HG02678 (cell line): ENCODE results near the gene THAP4.

Experiments
- ATAC-seq: cut with Tn5 transposase; IDR thresholded peaks from one replicate; pipeline ENCODE4 v1.9.1; 2021; ENCODE audit warnings: mild to moderate bottlenecking, moderate library complexity; ENCODE audit not compliant: unreplicated experiment

THAP4 gene

DNA sequence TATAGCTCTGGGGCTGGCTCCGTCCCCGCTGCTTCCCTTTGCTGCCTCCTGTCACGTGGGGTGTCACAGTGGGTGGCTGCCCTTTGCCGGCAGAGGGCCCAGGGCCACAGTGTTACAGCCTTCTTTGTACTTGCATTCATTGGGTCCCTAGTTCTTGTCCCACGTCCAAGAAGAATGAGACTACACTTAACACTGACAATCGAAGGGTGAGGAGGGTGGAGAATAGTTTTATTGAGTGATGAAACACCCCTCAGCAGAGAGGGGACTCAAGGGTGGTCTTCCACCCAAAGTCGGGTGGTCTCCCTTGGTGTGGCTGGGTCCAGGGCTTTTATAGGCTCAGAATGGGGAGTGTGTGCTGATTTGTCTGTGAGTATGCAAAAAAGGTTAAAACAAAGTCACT lies 2.4 kb upstream of the THAP4 start:
- ATAC-seq, result no peak

DNA sequence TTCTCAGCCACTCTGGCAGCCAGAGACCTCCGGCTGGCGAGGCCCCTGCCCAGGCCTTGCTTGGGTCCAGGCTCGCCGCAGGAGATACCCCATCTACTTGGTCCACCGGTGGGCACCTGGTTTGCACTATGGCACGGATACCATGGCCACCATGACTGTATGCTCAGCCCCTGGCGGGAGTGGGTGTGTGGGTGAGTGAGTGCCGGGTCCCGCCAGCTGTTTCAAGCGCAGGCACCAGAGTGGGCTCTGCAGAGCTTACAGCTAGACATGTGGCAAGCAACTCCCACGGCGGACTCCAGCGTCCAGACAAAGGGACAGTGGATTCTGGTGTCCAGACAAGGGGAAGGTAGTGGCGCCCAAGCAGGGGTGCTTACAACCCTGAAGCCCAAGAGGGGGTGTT lies 2.0 kb upstream of the THAP4 start:
- no peak for ATAC-seq

DNA sequence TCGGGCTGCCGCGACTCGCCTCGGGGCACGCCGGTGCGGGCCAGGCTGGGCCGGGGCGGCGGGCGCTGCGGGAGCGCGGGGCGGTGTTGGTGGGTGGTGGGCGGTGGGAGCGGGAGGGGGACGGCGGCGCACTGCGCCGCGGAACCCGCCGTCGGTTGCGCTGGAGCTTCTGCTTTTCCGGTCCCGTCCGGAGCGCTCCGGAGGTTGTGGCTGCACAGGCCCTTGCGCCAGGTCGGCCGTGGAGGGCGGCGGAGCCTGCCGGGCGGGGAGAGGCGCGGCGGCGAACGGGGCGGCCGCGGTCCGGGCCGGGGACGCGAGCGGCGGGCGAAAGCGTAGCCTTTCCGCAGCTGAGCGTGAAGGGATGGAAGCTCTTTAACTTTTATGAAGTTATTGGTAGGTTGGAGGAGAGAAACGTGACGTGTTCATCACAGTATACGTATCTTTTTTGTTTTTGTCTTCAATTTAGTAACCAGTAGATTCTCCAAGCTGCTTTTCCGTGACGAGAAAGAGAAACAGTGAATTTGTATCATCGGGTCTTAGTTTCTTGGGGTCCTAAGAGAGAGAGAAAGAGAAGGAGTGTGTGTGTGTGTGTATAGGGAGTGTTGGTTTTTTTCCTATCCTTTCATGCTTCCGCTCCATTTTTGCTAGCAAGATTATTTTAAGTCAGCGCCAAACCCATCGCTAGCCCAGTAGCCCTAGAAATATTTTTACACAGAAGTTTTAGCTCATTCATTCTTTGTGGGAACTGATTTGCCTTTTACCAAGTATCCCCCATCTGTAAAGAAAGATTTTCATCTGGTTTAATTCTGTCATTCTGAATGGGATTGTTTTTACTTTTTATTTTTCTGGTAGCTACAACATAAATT lies 1.1 kb upstream of the THAP4 start:
- no peak for ATAC-seq

DNA sequence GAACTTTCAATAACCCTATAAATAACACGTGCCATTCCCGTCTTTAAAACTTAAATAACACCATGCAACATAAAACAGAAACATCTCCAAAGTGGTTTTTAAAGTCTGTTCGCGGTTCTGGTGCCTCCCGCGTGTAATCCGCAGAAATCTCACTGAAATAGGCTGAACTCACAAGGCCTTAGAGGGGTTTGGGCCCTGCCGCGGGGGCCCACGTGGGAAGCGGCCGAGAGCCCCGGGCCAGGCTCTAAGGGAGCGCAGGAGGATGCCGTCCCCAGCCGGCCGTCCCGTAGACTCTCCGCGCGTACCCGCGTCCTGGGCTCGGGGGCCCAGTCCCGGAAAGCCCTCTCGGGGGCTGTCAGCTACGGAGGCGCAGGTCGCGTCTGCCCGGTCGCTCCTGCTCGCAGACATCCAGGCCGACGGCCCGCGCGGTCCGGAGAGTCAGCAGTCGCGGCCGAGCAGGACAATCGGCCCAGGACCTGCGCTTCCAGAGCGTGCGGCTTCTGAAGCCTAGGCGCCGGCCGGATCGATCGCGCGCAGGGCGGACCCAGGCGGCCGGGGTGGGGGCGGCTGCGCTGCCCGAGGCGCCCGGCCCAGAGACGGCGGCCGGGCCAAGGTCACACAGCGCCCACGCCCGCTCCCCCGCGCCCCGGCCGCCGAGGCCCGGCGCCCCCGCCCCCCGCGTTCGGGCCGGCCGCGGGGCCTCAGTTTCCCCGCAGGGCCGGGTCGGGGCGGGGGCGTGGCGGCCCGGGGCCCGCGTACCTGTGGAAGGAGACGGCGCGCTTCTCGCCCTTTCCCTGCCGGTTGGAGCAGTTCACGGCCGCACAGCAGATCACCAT lies 558 bp downstream of the THAP4 start:
- peak; percentile 23 for ATAC-seq

DNA sequence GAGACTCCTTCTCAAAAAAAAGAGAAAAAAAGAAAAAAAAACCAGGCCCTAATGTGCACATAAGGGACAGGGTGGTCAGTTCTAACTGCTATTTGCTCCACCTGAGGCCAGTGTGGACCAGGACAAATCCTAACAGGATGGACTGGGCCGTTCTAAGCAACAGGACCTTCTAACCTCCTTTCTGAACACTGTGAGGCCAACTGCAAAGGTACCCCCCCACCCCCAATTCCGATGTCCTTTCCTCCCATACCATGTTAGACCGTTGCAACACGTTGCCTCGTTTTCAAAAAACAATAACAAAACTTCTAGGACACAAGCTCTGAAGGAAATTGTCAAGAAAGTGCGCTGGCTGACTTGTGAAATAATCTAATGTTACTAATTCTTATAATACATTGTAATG lies 1.2 kb downstream of the THAP4 start:
- no peak for ATAC-seq

DNA sequence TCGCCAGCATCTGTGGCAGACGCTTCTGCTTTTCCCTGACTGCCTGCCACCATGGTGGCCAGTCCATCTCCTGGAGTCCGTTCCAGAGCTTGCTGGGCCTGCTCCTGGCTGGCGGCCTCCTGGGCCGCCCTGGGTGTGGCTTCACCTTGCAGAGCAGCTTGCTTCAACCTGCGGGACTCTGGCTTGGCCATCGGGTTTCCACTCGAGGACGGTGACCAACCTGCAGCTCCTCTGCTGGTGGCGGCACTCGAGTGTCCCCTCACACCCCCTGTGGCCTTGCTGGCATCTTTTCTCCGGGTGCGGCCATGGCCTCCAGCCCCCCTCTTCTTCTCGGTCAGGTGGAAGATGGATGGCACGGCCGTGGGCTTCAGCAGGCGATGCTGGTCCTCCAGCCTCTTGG lies 3.4 kb downstream of the THAP4 start:
- ATAC-seq, result no peak

DNA sequence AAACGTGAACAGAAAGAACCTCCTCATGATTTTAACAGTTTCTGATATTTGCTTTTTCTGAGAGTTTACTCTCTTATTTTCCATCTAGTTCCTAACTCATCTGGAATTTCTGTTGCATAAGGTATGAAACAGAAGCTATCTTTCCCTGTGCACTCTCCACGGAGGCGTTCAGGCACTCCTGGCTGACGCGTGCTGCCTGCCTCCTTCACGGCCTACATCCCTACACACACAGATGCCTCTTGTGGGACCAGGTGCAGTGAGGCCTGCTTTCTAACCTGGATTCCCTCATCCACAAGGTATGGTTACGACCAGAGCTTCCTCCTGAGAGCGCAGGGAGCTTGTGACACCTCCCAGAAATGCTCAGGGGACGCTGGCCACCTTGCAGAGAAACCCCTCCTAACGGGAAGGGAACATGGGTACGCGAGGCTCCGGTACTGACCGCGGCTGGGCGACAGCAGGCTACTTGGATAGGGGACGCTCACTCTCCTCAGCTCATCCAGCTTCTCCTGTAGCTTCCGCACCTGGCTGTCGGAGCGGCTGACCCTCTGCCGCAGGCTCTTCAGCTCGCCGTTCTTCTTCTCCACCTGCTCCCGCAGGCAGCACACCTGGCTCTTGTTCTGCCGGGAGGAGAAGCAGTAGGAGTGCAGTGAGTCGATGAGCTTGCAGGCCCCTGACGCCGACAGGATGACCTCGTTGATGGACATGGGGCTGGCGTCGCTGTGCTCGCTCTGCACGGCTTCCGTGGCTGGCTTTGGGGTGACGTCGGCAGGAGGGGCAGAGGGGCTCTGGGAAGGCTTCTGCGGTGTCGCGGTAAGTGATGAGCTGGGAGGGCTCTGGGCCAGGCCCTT lies 4.3 kb downstream of the THAP4 start:
- no peak for ATAC-seq

DNA sequence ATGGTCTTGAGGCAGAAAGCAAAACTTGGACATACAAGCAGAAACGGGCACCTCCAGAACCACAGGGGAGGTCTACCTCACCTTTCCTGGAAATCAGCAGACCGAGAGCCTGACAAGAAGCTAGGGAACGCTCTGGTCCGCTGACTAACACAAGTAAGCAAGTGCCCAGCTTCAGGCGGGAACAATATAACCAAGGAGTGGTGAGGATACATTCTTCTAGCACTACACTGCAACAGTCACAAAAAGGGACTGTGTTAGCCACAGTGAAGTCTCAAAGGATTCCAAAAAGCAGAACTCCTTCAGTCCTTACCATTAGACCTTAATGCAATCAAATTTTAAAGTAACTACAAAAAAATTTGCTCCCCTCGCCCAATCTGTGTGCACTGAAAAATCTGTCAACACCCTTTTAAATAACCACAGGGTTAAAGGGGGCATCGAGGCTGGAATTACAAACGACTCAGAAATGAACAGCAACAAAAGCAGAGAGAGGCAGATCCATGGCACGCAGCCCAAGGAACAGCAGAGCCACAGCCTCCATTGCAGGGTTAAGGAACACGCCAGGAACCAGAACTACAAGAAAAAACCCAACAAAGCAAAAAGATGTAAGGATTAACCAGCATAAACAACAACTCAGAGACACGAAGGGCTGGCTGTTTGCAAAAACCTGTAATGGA lies 7.1 kb downstream of the THAP4 start:
- no peak for ATAC-seq

DNA sequence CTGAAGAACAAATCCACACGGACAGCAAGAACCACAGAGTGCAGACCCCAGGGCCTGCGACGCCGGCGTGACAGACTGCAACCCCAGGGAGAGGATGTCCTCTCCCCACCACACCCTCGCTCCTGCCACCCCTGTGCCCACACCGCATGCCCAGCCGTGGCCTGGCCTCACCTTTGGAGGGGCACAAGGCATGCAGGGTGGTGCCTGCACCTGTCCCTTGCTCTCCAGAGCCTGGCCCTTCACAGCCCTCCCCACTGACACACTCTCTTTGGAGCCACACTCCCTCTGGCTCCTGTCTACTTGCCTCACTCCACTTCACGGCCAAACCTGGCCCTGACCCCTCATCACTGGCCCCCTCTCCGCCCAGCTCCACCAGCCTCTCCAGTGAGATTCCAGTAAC lies 9.3 kb downstream of the THAP4 start:
- no peak for ATAC-seq

DNA sequence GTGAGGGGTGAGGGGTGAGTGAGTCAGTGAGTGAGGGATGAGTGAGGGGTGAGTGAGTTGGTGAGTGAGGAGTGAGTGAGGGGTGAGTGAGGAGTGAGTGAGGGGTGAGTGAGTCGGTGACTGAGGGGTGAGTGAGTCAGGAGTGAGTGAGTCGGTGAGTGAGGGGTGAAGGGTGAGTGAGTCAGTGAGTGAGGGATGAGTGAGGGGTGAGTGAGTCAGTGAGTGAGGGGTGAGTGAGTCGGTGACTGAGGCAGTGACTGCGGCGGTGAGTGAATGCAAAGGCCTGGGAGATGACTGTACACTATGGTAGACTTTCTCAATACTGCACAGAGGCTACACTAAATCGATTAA lies 16.6 kb downstream of the THAP4 start:
- no peak for ATAC-seq

DNA sequence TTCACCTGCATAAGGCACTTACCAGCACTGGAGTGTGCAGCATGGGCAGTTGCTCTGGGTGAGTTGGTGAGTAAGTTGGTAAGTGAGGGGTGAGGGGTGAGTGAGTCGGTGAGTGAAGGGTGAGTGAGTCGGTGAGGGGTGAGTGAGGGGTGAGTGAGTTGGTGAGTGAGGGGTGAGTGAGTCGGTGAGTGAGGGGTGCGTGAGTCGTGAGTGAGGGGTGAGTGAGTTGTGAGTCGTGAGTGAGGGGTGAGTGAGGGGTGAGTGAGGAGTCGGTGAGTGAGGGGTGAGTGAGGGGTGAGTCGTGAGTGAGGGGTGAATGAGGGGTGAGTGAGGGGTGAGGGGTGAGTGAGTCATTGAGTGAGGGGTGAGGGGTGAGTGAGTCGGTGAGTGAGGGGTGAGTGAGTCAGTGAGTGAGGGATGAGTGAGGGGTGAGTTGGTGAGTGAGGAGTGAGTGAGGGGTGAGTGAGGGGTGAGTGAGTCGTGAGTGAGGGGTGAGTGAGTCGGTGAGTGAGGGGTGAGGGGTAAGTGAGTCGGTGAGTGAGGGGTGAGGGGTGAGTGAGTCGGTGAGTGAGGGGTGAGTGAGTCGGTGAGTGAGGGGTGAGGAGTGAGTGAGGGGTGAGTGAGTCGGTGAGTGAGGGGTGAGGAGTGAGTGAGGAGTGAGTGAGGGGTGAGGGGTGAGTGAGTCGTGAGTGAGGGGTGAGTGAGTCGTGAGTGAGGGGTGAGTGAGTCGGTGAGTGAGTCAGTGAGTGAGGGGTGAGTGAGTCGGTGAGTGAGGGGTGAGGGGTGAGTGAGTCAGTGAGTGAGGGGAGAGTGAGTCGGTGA lies 17.1 kb downstream of the THAP4 start:
- no peak for ATAC-seq

DNA sequence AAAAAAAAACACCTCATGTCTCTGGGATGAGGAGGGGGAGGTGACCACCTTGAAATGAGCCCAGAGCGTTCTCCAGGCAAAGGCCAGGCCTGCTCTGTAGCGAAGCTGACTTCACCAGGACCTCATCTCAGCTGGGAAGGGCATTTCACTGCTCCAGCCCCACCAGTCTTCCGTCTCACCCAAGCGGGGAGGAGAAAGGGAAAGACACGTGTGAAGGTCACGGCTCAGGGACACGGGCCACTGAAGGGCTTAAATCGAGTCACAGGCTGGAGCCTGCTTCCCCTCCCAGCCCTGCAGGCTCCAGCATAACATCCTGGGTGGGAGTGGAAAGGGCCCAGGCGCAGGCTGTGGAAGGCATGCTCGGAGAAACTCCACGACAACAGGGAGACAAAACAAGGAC lies 18.1 kb downstream of the THAP4 start:
- no peak for ATAC-seq

DNA sequence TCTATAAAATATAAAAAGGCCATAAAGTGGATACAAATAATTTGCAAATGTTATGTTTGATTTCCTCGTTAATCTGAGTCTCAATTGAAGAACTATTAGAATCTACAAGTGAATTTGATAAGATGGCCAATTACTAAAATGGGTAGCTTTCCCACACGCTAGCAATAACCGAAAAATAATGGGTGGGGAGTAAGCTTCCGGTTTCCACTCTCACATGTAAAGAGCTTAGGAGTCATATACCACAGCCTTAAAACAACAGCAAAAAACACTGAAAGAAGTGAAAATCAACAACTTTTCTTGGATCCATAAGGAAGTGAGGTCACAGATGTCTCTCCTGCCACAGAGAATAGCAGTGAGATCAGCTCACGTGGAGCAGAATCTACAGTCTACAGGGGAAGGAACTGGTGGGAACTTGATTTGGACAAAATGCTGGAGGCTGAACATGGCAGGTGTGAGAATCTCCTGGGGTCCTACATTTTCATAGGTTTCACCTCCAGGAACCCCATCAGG lies 18.6 kb downstream of the THAP4 start:
- ATAC-seq, result no peak

DNA sequence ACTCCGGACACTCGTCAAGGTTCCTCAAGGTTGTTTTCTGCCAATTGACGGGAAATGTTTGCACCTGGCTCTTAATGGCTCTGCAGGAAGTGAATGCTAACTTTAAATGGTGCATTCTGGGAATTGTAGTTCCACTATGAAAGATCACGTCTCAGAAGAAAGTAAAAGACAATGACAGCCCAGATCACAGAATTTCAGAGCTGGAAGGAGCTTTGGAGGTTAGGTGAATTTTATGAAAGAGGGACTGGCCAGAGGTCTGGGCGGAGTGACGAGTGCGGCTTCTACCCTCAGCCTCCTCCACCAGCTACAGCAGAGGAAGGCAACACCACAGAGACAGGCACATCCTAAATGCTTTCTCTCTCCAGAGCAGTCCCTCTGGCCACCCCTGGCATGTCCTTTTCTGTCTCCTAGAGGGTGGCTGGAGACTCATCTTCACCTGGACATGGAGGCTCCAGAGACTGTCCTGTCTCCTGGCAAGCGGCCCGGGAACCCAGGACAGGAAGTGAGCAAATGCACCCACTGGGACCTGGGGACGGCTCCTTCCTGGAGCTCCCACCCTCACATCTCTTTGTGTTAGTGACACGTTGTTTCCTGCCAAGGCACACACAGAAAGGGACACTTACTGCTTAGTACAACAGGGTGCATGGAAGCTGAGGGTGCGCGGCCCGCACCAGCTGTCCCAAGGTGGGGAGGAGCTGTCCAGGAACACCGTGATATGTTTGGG lies 19.4 kb downstream of the THAP4 start:
- peak; percentile 56 for ATAC-seq

DNA sequence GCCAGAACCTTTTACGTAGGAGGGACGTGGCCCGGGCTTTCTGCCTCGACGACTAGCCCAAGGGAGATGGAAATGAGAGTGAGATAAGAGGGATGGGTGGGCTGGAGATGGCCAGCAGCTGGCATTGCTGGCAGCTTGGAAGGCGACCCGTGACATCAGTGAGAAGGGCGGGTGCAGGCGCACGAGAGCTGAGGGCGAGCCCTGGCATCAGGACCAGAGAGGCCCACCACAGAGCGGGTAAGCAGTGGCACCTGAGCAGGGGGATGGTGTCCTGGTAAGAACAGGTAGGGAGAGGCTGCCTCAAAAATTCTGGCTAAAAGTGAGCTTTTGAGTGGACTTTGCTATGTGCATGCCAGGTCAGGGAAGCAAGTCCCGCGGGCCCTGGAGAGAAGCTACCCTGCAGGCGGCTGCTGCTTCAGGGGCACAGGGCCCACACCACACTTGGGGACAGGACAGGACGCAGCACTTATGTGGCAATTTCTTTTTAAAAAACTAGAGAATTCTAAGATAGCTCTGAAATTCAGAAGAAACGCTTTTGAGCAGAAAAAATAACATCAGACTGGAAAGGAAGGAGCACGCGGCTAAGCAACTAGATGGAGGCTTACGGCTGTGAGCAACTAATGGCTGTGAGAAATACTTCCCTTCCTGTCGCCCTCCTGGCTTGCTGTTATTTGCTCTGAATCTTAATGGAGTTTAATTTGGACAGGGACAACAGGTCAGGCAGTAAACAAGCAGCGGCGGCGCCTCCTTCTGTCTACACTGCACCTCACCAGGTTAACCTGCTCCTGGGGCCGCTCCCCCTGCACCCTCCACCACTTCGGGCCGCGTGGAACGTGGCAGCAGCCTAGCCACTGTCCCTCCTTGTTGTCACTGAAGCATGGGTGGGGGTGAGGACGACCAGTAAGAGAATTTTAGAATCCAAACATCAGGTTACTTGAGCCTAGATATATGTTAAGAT lies 20.5 kb downstream of the THAP4 start:
- ATAC-seq, result no peak

DNA sequence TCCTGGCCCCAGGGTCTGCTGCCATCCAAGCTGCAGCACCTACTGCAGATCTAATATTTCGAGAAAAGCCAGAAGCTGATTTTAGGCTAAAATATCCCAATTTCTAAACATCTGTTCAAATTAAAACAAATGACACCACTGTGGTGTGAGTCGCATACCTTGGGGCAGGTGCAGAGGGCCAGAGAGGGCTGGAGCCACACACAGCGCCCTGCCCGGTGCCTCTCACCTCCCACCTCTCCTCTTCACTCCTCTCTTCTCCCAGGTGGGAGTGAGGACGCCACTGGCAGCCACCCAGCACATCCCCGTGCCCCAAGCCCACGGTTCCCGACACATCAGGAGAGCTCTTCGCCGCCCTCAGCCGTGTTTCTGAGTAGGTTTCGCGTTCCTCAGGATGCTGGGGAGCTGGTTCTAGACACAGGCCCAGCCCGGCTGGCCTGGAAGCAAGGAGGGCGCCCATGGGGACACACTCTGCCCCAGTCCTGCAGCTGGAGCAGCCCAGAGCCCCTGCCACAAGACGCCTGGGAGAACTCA lies 21.4 kb downstream of the THAP4 start:
- ATAC-seq, result no peak

DNA sequence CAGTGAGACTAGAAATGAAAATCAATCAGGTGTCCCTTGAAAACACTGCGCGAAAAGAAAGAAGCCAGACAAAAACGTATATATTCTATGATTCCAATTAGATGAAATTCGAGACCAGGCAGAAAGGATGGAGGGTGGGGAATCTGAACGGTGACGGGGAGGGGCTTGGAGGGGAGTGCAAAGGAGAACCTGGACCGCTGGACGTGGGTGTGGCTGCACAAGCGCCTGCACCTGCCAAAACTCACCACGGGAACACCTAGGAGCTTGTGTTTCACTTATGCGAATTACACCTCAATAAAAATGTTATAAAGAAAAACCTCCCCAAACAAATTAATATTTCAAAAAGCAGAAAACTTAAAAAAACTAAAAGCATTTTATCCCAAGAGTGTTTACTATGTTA lies 21.9 kb downstream of the THAP4 start:
- ATAC-seq, result no peak
